ENCODE measurements around the gene ABCA6.

ABCA6 gene

DNA sequence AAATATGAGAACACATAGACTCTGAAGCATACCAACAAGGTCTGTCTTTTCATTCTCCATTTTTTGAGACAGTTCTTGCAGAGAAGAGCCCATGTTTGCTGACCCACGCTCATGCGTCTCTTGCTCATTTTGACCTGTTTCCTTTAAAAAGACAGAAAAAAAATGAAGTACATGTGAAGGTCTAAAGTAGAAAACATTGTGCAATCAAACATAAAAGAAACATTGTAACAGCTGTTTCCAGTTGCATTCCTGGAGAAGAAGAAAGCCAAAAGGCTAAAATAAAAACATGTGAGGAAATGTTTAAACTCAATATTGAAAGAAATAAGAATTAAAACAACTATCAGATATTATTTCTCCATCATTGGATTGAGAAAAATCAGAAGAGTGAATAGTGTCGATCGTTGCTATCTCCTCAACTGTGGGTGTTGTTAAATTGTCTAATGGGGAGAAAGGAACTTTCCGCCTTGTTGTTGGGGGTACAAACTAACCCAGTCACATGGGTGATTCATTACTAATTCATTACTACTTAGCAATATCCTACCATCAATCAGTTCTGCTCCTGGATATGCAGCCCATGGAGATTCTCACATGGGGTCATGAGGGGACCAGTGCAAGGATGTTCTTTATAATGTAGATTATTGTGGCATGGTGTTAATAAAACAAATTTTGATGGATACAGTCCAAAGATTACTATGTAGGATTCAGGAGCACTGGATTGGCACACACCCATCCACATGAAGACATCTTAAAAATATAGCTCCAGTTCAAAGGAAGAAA, 90.5 kb downstream of the ABCA6 start:
- no peak overlapping the region for H3K4me3 ChIP-seq (ENCODE audit: low read depth, low read length)
- DNase-seq (ENCODE audit: low read depth) = no peak
- TF ChIP-seq, protein P1, sequence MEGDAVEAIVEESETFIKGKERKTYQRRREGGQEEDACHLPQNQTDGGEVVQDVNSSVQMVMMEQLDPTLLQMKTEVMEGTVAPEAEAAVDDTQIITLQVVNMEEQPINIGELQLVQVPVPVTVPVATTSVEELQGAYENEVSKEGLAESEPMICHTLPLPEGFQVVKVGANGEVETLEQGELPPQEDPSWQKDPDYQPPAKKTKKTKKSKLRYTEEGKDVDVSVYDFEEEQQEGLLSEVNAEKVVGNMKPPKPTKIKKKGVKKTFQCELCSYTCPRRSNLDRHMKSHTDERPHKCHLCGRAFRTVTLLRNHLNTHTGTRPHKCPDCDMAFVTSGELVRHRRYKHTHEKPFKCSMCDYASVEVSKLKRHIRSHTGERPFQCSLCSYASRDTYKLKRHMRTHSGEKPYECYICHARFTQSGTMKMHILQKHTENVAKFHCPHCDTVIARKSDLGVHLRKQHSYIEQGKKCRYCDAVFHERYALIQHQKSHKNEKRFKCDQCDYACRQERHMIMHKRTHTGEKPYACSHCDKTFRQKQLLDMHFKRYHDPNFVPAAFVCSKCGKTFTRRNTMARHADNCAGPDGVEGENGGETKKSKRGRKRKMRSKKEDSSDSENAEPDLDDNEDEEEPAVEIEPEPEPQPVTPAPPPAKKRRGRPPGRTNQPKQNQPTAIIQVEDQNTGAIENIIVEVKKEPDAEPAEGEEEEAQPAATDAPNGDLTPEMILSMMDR (IDR thresholded peaks at IDR 0.05; ENCODE audit: insufficient read depth, low read depth, low read length, missing control alignments) = no peak

DNA sequence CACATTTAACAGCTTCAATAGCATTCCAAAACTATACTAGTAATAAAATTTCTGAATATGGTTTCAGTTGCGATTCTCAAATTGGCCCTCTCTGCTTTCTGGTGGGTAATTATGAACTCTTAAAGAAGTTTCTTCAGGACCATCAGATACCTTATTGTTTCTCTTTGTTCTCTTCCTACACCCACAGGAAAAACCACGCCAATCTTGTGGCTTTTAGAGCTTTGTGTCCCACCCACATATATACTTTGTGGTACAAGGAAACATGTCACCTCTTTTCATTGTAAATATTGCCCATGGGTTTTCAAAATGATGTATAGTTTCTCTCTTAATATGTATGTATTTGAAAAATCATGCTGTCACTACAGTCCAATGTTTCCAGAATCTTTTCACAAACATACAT, 93.1 kb downstream of the ABCA6 start:
- TF ChIP-seq, protein P1 (IDR thresholded peaks at IDR 0.05; ENCODE audit: insufficient read depth, low read depth, low read length, missing control alignments) = no peak
- no peak for DNase-seq (ENCODE audit: low read depth)
- H3K4me3 ChIP-seq (ENCODE audit: low read depth, low read length) = no peak overlapping the region

DNA sequence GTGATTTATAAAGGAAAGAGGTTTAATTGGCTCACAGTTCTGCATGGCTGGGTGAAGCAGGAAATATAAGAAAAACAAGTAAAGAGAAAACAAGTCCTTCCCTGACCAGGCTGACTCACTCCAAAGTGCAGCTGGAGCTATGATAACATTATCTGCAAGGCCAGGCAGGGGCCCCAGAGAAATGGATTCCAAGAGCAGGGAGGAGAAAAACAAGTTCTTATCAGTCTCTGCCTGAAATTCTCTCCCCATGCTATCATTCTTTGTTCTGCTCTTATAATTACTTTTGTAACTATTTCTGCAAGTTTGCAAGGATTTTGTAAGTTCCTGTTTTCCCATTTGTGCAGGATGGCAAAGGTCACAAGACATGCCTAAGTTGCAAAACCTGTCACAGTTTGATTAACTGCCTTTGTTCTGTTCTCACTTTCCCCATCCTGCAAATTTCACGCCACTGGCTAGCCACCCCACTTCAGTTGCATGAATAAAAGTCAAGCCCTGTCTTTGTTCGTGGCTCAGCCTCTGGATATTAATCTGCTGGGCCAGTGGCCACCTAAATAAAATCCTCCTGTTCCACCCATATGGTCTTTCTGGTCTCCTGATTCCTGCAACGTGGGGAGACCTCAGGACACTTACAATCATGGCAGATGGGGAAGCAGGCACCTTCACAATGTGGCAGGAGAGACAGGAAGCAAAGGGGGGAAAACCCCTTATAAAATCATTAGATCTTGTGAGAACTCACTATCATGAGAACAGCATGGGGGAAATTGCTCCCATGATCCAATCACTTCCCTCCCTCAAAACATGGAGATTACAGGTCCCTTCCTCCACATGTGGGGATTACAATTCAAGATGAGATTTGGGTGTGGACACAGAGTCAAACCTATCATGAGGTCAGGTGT, 94.1 kb downstream of the ABCA6 start:
- no peak for DNase-seq (ENCODE audit: low read depth)
- no peak overlapping the region for H3K4me3 ChIP-seq (ENCODE audit: low read depth, low read length)
- TF ChIP-seq, protein P1 (IDR thresholded peaks at IDR 0.05; ENCODE audit: insufficient read depth, low read depth, low read length, missing control alignments) = no peak

DNA sequence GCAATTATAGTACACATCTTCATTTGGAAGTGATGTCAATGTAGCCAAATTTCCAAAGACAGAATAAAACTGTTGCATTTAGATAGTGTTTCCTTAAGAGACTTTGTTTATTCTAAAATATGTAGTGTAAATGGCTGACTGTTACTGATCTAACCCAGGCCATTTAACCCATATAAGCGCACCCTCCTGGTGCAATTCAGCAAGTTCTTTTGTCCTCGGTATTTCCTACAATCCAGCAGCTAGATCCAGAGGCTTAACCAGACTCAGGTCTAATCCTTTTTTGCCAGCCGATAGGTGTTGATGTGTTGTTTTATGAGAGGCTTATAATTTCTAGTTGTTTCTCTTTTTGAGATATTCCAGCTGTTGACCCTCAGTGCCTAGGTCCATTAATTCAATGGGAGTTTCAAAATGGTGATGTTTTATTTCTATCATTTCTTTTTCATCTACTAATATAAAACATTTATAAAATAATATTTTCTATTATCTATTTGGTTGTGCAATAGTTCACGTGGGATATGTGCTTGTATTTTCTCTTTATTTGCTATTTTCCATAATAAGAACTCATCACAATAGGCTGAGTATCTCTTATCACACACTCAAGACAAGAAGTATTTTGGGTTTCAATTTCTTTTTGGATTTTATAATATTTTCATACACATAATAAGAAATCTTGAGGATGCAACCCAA, 95.4 kb downstream of the ABCA6 start:
- no peak for DNase-seq (ENCODE audit: low read depth)
- TF ChIP-seq, protein P1 (IDR thresholded peaks at IDR 0.05; ENCODE audit: insufficient read depth, low read depth, low read length, missing control alignments) = no peak
- H3K4me3 ChIP-seq (ENCODE audit: low read depth, low read length) = no peak overlapping the region

DNA sequence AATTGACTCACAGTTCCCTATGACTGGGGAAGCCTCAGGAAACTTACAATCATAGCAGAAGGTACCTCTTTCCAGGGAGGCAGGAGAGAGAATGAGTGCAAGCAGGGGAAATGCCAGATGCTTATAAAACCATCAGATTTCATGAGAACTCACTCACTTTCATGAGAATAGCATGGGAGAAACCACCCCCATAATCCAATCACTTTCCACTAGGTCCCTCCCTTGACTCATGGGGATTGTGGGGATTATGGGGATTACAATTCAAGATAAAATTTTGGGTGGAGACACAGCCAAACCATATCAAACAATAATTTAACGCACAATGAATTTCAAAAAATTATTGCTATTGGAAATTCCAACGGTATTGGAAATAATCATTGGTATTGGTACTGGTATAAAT, 96.0 kb downstream of the ABCA6 start:
- DNase-seq (ENCODE audit: low read depth) = no peak
- TF ChIP-seq, protein P1 (IDR thresholded peaks at IDR 0.05; ENCODE audit: insufficient read depth, low read depth, low read length, missing control alignments) = no peak
- H3K4me3 ChIP-seq (ENCODE audit: low read depth, low read length) = no peak overlapping the region

DNA sequence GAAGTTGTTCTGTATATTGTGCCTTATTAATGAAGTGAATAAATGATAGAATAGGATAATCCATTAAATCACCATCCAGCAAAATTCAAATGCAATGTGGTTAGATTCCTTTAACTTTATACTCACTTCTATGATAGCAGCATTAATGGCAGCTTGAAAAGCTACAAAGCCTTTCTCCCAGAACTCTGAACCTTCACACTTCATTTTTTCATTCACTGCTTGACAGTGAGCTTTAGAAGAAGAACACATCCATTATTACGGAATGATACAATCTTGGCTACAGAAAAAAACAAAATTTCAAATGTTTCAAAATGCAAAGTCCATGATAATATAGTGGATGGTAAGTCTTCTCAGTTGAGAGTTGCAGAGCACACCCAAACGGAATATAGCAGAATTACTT, 97.3 kb downstream of the ABCA6 start:
- TF ChIP-seq, protein P1 (IDR thresholded peaks at IDR 0.05; ENCODE audit: insufficient read depth, low read depth, low read length, missing control alignments) = no peak

More for the DNA sequence above, 97.3 kb downstream of the ABCA6 start:
- DNase-seq (ENCODE audit: low read depth) = no peak
- H3K4me3 ChIP-seq (ENCODE audit: low read depth, low read length) = no peak overlapping the region

Measured in GM12865 (cell line).